Measurements from ENCODE around the gene ZFP82.

ZFP82 gene

GRCh38 chr19:36363845-36364244 lies 54.6 kb downstream of the ZFP82 start:
- no peak for DNase-seq
